Activated CD4-positive, alpha-beta T cell treated with anti-CD3 and anti-CD28 coated beads, Interleukin-2, Interleukin-4, amounts not matched to agents 100 ng/mL and 50 ng/mL, durations not matched to agents 16 hours and 8 hours (primary cell): ENCODE results near the gene TRMT5.

ENCODE experiments used
- DNase-seq: peaks from one replicate; pipeline ENCODE4 v3.0.0-alpha.2; 2020; ENCODE audit warnings: low spot score

The TRMT5 gene, protein sequence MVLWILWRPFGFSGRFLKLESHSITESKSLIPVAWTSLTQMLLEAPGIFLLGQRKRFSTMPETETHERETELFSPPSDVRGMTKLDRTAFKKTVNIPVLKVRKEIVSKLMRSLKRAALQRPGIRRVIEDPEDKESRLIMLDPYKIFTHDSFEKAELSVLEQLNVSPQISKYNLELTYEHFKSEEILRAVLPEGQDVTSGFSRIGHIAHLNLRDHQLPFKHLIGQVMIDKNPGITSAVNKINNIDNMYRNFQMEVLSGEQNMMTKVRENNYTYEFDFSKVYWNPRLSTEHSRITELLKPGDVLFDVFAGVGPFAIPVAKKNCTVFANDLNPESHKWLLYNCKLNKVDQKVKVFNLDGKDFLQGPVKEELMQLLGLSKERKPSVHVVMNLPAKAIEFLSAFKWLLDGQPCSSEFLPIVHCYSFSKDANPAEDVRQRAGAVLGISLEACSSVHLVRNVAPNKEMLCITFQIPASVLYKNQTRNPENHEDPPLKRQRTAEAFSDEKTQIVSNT

DNA sequence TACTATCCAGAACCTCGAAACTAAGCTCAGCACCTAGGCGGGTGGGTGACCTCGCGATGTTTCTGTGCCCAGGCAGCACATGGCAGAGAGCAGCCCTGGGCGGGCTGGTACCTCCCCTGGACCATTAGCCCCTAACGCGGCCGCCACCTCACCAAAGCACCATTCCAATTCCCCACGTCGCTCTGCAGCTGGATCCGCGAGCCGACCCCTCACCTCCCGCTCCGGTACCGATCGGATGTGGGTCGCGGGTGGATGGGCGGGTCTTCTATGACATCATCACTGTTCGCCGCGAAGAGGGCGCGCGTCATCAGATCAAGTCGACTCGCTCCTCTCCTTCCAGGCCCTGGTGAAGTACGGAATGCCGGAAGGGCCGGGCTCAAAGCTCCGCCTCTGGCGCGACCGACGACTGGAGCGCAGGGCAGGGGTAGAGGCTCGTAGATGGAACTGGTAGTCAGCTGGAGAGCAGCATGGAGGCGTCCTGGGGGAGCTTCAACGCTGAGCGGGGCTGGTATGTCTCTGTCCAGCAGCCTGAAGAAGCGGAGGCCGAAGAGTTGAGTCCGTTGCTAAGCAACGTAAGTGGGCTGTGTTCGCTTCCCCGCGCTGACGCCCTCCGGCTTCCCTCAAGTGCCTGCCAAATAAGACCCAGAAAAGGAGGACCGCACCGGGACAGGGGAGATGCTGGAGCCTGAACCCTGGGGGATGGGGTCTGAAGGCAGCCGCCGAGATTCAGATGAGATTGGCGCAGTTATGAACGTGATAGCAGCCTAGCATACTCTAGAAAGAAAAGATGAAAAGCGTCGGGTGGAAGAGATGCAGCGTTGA lies at the start of gene TRMT5, which contains the start of gene SLC38A6:
Gene TRMT5 (minus strand): TSS at position 269 of the 822 bp plus-strand sequence. CDS start 106 bp downstream, at position 163.
Gene SLC38A6 (plus strand): TSS at position 435 of the 822 bp plus-strand sequence. CDS start 33 bp downstream, at position 468.
- DNase-seq: peak; percentile 92

DNA sequence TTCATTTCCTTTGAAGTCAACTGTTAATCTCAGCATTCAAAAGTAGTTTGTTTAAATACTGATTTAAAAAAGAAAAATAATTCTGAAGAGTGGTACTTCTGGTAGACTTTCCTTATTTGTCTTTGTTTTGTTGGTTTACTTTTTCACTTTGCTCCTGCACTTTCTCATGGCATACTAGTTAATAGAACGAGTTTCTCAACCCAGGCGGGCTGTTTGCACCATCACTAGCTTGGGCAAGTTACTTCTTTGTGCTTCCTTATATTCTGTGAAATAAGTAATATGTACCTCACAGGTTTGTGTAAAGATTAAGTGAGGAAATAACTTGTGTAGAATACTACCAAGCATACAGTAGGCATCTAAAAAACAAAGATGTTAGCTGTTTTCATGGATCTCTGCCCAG lies 45.6 kb upstream of the TRMT5 start:
- no peak for DNase-seq

DNA sequence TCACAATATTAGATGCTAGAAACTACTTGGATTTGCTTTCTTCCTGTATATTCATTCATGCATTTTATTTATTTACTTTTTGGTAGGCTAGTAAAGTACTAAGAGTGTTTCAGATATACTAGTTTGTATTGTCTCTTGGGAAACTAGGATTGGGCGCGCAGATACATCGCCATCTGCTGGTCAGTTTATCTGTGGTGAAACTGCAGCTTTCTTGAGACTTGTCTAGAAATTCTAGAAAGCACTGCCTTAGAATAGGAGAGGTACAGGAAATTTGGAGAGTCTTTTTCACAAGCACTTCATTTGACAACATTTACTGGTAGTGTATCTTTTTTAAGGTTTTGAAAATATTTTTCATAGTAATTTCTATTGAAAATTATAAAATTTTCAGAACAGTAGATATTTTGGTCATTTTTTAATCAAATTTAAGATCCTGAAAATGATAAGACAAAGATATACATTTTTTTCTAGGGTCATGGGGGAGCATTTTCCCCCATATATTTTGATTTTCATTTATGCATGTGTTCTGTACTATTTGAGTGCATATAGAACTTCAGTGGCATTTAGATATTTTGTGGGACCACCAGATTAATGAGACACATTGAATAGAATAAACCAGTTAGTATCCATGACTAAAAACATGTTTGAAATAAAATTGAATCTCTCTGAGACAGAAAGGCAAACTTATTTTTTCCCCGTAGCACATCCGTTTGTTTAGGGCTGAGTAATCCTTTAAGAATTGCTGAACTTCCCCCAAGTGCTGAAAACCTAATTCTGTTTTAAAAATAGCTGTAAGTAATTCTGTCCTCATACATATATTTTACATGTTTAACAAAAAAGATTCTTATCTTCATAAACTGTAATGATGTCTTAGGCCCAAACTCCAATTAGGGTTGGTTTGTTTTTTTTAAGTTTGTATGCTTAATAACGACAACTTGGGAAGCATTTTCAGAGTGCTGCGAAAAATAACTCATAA lies 44.7 kb upstream of the TRMT5 start:
- DNase-seq: peak; percentile 76

DNA sequence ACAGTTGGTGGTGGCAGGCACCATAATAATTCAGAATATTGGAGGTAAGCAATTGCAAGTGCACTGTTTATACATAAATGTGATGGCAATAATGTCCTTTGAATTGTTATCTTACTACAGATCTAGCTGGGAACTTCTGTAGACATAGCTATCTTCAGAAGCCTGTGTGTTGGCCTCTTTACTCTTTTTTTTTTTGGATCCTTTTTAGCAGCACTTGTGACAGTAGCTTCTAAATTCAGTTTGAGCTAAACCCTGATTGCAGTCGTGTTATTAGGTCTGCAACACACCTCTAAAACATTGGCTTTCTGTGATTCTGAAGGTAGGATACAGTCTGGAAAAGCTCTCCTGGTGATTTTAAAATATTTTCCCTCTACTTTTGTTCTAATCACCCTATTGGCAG lies 38.7 kb upstream of the TRMT5 start:
- DNase-seq: no peak

DNA sequence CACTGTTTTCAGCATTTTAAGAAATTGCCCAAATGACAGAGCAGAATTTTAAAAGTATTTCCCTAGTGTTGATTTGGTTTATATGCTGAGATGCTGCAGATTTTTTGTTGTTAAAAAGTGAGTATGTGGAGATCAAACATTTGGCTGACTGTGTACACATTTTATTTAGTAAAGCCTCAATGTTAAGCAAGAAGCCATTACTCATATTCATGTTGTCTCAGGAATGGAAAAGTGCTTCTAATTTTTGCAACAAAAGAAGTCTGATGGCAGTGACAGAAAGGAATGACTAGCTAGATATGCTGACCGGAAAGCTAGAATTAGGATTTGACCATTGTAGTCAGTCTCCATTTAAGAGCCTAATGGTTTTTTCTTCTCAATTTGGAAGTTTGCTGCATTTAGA lies 22.7 kb upstream of the TRMT5 start:
- DNase-seq: no peak

DNA sequence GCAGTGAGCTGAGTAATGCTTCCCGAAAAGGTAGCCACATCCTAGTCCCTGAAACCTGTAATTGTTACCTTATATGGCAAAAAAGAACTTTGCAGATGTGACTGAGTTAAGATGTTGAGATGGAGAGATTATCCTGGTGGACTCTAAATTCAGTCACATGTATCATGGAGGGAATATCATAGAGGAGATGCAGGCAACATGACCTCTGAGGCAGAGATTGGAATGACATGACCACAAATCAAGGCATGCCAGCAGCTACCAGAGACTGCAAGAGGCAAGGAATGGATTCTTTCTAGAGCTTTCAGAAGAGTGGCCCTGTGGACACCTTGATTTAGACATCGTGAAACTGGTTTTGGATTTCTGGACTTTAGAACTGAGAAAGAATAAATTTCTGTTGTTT lies 18.7 kb upstream of the TRMT5 start:
- no peak for DNase-seq

DNA sequence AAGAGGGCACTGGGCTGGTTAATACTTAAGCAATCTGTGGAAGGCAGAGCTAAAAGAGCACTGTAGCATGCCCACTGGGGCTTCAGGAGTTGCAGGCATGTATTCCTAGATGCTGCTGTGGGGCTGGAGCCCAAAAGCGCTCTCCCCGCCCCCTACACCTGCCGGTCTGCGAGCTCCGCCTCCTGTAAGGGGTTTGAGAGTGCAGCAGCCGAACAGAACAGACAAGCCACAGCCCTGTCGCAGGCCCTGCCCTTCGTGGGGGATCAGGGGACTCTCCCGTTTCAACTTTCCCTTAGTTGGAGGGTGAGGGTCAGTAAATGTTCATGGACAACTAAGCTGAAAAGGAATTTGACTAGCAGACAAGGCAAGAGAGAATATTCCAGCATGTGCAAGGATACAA lies 17.7 kb upstream of the TRMT5 start:
- no peak for DNase-seq

DNA sequence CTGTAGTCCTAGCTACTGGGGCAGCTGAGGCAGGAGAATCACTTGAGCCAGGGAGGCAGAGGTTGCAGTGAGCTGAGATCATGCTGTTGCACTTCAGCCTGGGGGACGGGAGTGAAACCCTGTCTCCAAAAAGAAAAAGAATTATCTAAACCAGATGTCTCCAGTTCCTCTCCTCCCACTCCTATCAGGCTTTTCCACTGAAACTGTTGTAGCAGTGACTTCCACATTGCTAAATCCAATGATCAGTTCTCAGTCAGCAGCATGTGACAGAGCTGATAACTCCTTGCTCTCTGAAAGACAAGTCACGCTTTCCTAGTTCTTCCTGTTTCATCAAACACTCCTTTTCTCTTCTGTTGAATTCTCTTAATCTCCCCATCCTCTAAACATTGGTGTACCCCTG lies 8.7 kb upstream of the TRMT5 start:
- DNase-seq: no peak

DNA sequence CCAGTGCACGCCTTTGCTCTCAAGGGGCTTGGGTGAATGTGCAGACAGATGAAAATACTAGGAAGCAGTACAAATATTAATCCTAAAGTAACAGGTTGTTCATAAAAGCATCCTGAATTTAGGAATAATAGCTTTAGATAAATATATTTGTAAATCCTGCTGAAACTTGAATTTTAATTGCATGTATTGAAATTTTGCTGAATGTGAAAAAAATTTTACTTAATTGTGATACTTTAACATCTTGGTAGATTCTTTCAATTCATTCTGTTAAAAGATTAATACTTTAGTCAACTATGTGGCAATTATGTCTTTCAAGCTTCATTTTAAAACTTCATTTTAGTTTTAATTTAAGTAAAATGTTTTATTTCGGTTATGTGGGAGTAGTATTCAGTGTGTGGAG lies 5.6 kb upstream of the TRMT5 start:
- DNase-seq: no peak

DNA sequence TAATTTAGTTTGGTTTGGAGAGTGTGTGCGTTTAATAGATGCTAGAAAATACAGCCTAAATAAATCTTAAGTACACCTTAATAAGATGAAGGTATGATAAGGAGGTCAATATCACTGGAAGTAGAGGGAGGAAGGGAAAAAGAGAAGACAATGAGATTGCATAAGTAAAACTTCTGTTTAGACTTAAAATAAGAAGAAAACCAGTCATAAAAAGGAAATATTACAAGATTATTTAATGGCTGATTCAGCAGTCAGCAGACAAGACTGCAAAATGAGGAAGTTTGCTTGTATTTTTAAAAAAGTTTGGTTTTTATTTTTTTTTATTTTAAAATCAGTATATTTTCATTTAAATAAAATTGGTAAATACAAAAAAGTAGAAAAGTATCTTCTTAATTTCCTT lies 3.3 kb upstream of the TRMT5 start:
- DNase-seq: no peak

DNA sequence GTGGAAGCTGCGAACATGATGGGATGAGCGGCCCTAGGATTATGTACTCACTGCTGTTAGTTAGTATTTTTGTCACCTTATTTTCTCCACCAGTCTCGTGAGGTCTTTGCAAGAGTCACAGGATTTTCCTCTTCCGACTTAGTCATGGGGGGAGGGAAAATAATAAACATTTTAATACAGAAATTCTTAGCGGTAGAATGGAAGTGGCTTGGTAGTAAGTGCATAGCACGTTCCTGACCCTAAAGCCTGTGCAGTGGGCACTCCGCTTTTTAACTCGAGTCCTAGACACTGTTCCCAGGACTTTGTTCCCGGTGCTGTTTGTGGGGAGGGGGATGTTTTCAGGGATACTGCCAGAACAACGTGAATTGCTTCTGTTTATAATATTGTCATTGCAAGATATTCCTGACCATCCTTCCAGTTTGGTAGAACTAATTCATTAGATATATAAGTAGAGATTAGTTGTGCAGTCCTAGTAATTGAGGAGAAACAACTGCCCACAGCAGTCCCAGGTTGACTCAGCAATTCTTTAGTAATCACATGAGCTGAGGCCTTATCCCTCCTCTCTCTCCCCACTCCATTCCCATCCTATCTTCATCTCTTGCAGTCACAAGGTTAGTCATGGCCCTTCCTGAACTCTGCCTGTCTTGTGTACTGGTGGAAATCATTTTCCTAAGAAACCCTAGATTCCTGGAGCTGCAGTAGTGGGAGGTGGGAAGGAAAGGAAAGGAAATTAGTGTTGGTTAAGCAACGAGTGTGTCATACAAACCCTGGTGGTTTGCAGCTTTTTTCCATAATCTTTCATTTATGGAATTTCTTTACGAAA lies 965 bp upstream of the TRMT5 start:
- DNase-seq: peak; percentile 34

DNA sequence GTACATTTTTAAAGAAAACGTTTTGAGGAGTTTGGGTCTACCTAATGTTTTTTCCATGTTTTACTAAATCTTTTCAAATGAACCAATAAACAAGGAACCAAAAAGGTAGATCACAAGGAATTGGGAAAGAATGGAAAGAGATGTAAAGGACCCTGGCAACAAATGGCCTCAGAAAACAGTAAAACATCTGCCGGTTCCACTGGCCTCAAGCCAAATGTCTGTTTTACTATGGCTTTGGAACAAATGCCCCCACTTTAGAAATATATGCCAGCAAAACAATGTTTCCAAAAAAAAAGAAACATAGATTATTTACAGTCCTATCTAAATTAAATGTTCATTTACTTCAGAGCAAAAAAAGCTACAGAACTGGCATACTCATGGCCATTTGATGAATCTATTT lies 3.0 kb downstream of the TRMT5 start:
- DNase-seq: no peak

DNA sequence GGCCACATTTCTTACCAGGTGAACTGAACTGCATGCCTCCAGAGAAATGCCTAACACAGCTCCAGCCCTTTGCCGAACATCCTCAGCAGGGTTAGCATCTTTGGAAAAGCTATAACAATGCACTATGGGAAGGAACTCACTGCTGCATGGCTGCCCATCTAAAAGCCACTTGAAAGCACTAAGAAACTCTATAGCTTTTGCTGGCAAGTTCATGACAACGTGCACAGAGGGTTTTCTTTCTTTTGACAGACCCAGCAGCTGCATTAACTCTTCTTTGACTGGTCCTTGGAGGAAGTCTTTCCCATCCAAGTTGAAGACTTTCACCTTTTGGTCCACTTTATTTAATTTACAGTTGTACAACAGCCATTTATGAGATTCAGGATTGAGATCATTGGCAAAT lies 5.3 kb downstream of the TRMT5 start:
- DNase-seq: no peak

DNA sequence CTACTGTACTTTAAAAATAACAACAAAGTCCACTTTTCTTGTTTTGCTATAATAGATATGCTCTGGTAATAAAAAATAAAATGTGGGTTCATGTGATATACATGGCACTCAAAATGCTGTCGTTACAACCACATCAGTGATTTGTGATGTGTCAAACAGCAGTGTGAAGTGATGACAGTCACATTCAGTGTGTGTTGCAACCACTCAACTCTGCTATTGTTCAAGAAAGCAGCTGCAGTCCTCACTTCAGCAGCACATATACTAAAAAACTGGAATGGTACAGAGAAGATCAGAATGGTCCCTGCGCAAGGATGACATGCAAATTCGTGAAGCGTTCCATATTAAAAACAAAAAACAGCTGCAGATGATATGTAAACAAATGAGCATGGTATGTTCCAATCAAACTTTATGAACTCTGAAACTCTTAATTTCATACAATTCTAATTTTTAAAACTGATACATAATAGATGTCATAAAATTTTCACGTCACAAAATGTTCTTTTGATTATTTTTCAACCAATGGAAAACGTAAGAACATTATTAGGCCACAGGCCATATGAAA lies 6.7 kb downstream of the TRMT5 start:
- DNase-seq: no peak

DNA sequence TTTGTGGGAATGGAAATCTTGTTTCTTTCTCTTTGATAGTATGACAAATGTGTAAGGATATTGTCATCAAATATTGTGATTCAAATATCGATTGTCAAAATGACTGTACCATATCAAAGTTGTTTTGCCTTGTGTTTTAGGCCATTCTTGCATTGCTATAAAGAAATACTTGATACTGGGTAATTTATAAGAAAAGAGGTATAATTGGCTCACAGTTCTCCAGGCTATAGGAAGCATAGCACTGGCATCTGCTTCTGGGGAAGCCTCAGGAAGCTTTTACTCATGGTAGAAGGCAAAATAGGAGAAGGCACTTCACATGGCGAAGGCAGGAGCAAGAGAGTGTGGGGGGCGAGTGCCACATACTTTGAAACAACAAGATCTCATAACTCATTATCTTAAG lies 7.8 kb downstream of the TRMT5 start:
- no peak for DNase-seq

DNA sequence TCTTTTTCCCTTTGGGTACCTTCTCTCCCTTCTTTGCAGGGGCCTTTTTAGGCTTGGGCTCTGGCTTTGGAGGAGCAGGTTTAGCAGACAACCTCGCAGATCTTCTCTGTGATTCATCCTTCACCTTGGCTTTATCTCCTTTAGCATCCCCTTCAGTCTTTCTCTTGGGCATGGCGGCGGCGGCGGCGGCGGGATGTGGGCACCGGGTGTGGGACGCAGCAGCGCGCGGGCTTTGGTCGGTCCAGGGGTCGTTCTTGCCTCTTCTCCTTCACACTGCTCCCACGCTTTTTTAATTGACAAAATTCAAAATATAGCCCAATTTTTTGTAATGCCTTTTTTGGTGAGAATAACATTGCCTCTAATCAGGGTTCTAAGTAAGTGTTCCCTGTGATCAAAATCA lies 8.6 kb downstream of the TRMT5 start:
- no peak for DNase-seq

DNA sequence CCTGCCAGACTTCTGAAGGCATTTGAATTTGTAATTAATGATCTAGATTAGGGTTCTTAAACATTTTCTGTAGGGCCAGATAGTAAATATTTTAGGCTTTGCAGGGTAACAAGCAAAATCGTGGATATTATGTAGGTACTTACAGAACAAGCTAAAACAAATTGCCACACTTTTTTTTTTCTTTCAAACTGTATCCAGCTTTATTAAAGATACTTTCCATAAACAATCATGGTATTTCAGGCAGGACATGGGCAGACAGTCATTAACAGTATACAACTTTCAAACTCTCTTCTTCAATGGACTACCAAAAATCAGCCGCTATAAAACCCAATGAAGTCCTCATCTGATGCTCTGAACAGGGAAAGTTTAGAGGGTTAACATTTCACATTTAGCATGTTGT lies 9.6 kb downstream of the TRMT5 start:
- DNase-seq: no peak

DNA sequence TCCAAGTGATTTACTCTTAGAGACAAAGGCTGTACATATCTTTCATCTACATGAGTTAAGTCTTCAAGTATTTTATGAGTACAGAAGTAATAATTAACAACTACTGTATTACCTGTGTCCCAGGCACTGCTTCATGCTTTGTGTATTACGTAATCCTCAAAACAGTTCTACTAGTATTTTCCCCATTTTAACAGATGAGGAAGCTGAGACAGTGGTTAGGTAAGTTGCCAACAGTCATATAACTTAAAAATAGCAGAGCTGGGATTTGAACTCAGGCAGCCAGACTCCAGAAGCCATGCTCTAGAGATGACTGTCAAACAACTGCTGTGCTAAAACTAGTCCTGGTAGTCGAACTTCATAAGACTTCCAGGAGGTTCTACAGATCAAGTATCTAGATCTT lies 10.7 kb downstream of the TRMT5 start:
- DNase-seq: no peak

DNA sequence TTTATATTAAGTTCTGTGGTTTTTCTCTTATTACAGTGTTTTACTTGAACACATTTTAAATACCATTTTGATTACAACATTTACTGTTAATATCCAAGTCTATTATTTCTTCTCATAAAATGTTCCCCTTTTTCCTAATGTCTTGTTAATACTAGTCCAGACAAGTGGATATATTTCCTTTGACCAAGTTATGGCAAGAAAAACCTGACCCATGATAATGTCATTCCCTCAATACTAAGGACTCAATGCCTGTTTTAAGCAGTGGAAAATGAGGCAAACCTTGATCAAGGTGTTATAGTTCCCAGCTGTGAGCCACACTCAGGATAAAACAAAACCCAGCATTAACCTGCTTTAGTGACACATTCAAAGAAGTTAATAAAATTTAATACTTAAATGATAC lies 12.2 kb downstream of the TRMT5 start:
- no peak for DNase-seq

DNA sequence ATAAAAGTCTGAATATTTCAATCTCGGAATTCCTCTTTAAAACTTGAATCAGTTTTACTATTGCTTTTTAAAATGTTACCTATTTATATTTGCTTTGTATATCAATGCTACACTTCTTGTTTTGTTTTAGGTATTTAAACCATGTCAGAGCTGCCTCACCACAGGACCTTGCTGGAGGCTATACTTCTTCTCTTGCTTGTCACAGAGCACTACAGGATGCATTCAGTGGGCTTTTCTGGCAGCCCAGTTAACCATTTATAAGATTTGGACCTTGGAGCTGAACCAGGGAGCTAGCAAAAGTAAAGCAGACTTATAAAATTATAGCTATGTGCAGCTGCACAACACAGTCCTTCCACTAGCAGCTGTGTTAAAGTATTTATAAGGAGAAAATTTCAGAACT lies 12.8 kb downstream of the TRMT5 start:
- no peak for DNase-seq

DNA sequence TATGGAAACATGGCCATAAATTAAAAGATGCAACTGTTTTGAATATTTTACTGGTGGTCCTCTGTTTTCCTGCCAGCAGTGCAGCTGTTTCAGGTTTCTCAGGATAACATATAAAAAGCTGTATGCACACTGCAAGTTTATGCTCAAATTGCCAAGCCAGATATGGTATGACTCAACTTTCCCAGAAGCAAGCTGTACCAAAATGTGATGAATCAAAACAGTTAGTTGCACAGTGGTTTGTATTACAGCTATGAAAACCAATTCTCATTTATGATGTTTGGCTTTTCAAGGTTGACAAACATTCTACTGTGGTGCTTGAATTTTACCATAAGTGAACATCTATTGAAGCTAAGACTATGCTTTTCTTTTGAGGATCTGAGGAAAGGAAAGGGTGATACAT lies 15.5 kb downstream of the TRMT5 start:
- DNase-seq: peak; percentile 80
